ENCODE results near the gene SMAP2.

The SMAP2 gene

GRCh38 chr1:40421431-40422384, 48.2 kb downstream of the SMAP2 start:
- no peak for DNase-seq (ENCODE audit: low read depth in 2 of 2)

DNA sequence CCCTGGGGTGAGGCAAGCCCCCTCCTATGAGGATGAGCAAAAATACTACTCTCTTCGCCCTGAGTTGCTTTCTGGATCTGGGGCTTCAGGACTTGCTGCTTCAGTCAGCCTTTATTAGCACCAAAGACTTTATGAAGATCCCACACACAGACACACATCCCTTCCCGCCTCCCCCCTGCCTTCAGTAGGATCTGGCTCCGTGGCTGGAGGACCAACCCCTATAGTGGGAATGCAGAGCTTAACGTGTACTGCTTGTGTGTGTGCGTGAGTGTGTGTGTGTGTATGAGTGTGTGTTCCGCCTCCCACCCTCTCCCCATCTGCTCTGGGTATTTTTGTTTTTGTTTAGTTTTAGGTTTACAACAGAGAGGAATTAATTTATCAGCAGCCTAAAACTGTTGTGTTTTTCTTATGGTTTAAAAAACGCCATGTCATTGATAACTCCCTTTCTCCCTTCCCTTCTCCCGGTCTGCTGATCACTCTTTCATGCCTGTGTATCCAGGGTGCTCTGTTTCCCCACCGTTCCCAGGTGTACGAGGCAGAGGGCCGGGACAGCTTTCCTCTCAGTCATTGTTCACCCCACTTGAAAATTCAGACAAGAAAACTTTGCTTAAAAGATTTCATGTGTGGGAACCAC, 49.2 kb downstream of the SMAP2 start:
- no peak for DNase-seq (ENCODE audit: low read depth in 2 of 2)

- DNase-seq (ENCODE audit: low read depth in 2 of 2) = no peak
Measured at GRCh38 chr1:40423264-40423642, 49.7 kb downstream of the SMAP2 start.

DNA sequence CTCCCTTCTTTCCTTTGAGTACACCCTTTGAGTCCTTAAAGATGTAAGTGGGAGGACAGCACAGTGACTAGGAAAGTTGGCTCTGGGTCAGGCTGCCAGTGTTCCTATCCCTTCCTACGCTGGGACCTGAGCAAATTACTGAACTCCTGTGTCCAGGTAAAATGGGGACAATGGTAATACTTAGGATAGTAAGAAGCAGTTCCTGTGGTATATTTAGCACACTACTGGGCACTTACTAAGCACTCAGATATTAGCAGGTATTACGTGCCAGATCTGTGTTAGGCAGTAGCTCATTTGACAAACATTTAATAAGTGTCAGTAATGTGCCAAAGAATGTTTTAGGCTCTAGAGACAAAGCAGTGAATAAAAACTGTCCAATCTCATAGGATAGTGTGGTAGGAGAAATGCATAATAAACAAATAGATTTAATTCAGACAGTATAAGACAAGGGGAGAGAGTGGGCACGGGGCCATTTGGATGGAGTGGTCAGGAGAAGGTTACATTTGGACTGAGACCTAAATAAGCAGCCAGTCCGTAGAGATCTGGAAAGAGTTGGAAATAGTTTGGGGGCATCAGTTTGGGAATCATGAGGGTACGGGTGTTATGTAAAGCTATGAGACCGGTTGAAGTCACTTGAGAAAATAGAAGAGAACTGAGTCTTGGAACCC, 50.6 kb downstream of the SMAP2 start:
- no peak for DNase-seq (ENCODE audit: low read depth in 2 of 2)

DNA sequence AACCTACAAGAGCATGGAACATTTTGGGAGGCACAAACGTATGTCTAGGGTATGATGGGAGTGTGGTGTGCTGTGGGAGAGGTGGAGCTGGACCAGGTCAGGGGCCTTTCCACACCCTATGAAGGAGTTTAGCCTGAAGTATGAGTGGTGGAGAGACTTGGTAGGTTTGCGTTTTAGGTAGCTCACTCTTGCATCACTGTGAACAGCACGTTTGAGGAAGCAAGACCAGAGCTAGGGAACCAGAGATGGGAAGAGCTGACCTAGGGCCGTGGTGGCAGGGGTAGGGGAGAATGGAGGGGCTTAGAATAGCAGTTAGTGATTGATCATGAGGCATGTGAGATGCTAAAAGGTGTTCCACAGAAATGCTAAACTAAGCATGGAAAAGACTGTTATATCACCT, 51.7 kb downstream of the SMAP2 start:
- DNase-seq (ENCODE audit: low read depth in 2 of 2) = no peak

GRCh38 chr1:40431385-40431784, 57.9 kb downstream of the SMAP2 start:
- no peak for DNase-seq (ENCODE audit: low read depth in 2 of 2)

DNA sequence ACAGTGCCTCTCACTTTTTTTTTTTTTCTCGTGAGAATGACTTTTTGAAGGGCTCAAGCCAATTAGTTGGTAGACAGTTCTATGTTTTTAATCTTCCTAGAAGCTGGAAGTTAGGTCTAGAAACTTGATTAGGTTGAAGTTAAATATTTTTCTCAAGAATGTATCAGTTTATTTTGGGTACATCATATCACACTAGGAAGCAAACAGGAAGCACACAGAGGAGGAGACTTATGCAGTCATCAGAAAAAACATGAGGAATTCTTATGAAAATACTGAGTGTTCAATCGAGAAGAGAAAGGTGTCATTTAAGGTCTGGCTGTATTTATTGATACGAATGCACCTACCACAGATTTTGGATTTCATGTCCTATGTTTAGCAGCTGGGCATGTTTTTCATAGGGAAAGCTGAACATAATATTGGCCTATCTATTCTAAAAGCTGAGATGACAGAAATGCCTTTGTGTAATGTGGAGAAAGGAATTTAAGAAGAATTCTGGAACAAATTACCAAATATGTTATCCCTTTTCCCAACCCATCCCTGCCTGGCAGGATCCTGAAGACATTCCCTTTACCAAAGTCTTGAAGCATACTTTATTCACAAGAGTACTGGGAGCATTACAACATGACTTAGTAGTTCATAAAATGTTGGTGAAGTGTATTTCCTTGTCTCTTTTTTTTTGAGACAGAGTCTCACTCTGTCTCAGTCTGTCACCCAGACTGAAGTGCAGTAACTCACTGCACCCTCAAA, 59.3 kb downstream of the SMAP2 start:
- DNase-seq (ENCODE audit: low read depth in 2 of 2) = no peak

DNA sequence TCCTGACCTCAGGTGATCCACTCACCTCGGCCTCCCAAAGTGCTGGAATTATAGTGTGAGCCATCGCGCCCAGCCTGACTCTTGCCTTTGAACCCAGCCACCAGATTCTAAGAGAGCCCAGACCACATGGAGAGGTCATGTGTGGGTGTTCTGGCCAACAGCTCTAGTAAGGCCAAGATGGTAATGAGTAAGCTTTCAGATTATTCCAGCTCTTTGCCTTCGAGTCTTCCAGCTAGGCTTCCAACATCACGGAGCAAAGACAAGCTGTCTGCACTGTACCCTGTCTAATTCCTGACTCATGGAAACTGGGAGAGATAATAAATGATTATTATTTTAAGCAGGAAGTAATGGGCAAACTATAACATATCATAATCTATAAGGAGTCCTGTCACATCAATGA, 61.9 kb downstream of the SMAP2 start:
- no peak for DNase-seq (ENCODE audit: low read depth in 2 of 2)

- no peak for DNase-seq (ENCODE audit: low read depth in 2 of 2)
Measured at GRCh38 chr1:40435876-40436275, 62.3 kb downstream of the SMAP2 start.

- no peak for DNase-seq (ENCODE audit: low read depth in 2 of 2)
Measured at GRCh38 chr1:40438391-40439015, 65.0 kb downstream of the SMAP2 start.

DNA sequence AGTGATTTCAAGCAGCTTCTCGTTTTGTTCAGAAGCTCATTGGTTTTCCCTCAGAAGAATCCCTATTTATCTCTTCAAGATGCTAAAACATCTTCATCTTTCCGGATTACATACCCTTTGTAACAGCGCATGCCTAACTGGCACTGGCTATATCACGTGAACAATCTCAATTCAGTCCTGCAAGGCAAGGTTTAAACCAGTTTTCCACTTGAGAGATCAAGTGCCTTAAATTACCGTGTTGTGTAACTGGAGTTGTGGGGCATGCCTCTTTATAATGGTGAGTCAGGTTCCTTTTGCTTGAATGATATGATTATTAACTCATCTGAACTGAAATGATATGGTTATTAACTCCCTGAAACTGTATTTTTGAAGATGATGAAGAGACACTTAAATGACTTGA, 65.7 kb downstream of the SMAP2 start:
- no peak for DNase-seq (ENCODE audit: low read depth in 2 of 2)

GRCh38 chr1:40449684-40450494, 76.4 kb downstream of the SMAP2 start, which contains the start of gene ZFP69B:
Gene ZFP69B, plus strand, starts transcription at chr1:40450476. Its CDS starts 486 bp downstream, at chr1:40450962.
- peak; percentile 92 to 93 for DNase-seq (ENCODE audit: low read depth in 2 of 2)

GRCh38 chr1:40450495-40451237, 77.1 kb downstream of the SMAP2 start:
- DNase-seq (ENCODE audit: low read depth in 2 of 2) = peak; percentile 81

DNA sequence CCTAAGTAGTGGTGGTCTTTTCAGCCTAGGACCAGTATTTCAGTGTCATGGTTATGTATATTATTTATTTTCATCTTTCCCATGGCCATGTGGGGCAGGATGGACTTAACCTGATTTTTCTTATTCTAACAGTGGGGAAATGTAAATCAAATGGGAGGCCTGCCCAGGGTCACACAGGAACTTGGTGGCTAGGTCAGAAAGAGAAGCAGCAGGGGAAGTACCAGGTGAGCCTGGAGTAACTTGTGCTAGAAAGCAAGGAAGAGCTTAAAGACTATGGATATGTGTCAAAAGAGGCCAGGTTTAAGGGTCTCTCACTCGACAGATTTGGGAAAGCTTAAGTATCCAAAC, 77.7 kb downstream of the SMAP2 start:
- no peak for DNase-seq (ENCODE audit: low read depth in 2 of 2)

DNA sequence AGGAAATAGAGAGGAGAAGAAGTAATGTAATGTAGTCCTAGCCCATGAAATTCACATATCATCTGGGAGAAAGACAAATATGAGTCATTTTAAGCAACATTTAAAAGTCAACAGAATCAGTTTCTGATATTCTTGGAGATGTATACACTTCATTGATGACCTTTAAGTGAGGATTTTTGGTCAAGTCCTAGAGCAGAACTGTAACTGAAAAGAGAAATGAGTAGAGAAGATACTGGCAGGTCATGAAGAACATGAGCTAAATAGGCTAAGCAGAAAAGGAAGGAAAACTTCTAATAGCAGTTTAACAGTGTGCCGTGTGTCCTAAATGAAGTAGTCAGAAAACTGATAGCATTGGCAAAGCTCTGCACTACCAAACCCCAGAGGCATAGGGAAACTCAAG, 81.3 kb downstream of the SMAP2 start:
- DNase-seq (ENCODE audit: low read depth in 2 of 2) = no peak

GRCh38 chr1:40462956-40463590, 89.5 kb downstream of the SMAP2 start:
- no peak for DNase-seq (ENCODE audit: low read depth in 2 of 2)

DNA sequence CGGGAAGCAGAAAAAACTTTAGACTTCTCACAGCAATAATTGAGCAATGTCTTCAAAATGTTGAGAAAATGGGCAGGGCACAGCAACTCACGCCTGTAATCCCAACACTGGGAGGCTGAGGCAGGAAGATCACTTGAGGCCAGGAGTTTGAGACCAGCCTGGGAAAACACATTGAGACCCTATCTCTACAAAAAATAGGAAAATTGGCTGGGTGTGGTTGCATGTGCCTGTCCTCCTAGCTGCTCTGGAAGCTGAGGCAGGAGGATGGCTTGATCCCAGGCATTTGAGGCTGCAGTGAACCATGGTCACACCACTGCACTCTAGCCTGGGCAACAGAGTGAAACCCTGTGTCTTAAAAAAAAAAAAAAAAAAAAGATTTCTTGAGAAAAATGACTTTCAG, 95.8 kb downstream of the SMAP2 start:
- DNase-seq (ENCODE audit: low read depth in 2 of 2) = no peak

Measured in stimulated activated CD8-positive, alpha-beta memory T cell treated with anti-CD3 and anti-CD28 coated beads, Interleukin-2, amount 100 ng/mL, for 48 hours (primary cell).